Aorta (tissue), 5 donors: ENCODE data around the gene RARA. TPM values are rescaled to one million over a fixed set of nuclear protein-coding genes. Genes with fewer than 3 reads are reported as not detected.
"Not testable (repeated sequence)": the region's sequence is repeated elsewhere in the genome, so short reads cannot be mapped to it uniquely, and the experiment has no call there.

Source experiments
- ATAC-seq: fragments of 200-7000 bp; cut with Tn5 transposase; one replicate; pipeline ENCODE4 v1.9.1; 2022; ENCODE audit warnings: moderate library complexity; ENCODE audit not compliant: low FRiP score
- DNase-seq, 2 donors: peaks; one replicate each; pipeline ENCODE4 v3.0.0-alpha.2; 2020
- H3K27ac ChIP-seq, 2 donors: one replicate each; pipeline ENCODE4 v1.5.1; 2013; ENCODE audit warnings: low read length in 2 of 2, mild to moderate bottlenecking in 2 of 2, moderate library complexity in 2 of 2, control low read depth in 1 of 2, inconsistent platforms in 1 of 2, low read depth in 1 of 2
- H3K27me3 ChIP-seq, 2 donors: one replicate each; pipeline ENCODE4 v1.6.1; 2013; ENCODE audit warnings: control low read depth in 1 of 2, low read length in 1 of 2, mild to moderate bottlenecking in 1 of 2, moderate library complexity in 1 of 2; ENCODE audit not compliant: insufficient read depth in 2 of 2, control insufficient read depth in 1 of 2
- H3K36me3 ChIP-seq, 2 donors: one replicate each; pipeline ENCODE4 v1.6.1; 2013; ENCODE audit warnings: control low read depth in 1 of 2, low read length in 1 of 2, mild to moderate bottlenecking in 1 of 2; ENCODE audit not compliant: insufficient read depth in 2 of 2, control insufficient read depth in 1 of 2
- H3K4me1 ChIP-seq, 2 donors: one replicate each; pipeline ENCODE4 v1.6.1; 2013; ENCODE audit warnings: low read length in 2 of 2, control low read depth in 1 of 2, mild to moderate bottlenecking in 1 of 2, moderate library complexity in 1 of 2; ENCODE audit not compliant: insufficient read depth in 2 of 2, control insufficient read depth in 1 of 2
- H3K4me3 ChIP-seq, 2 donors: one replicate each; pipeline ENCODE4 v1.5.1; 2013; ENCODE audit warnings: low read length in 2 of 2, control low read depth in 1 of 2, mild to moderate bottlenecking in 1 of 2
- H3K9me3 ChIP-seq: one replicate; pipeline ENCODE4 v1.6.1; 2013; ENCODE audit warnings: mild to moderate bottlenecking, low read length; ENCODE audit not compliant: control insufficient read depth
- WGBS, 2 donors: extraction: QIAGEN DNeasy Blood & Tissue Kit; methylation state at CpG; one replicate each; pipeline ENCODE4 v1.1.7; 2013; 5-methylcytosine and 5-hydroxymethylcytosine counted together
- intact Hi-C, 2 donors: fragments of 100-400 bp; cut with DNase I; formaldehyde crosslinking; loops; one replicate each; pipeline versions ENCODE4 v1.14.2 to v1.15.0; 2022
- polyA plus RNA-seq, 2 donors: library from polyadenylated mRNA; stranded (reverse); fragments of 200-250 nt; gene quantifications; one replicate each; pipeline ENCODE4 v1.2.3, GENCODE V29; 2013
- total RNA-seq, 2 donors: library from RNA; stranded (reverse); fragmentation: NEBNext Ultra II Directional; extraction: Animal tissue kit (Norgen Biotek cat#: 25700); gene quantifications; one replicate each; pipeline ENCODE4 v1.2.1, GENCODE V29; 2021
- donor health status: healthy with polysubstance abuse.
- donor health status: Bipolar disorder and iron deficiency.
- donor health status: DM: no; HTN: no; CAD: no.
- donor health status: DM: no; HTN: no; CAD: no.
- donor health status: DM: yes; HTN: yes; CAD: no.

The RARA gene
- total and polyA plus RNA-seq, 4 donors, result 10.6 to 88.3 (median 39.1) TPM

DNA sequence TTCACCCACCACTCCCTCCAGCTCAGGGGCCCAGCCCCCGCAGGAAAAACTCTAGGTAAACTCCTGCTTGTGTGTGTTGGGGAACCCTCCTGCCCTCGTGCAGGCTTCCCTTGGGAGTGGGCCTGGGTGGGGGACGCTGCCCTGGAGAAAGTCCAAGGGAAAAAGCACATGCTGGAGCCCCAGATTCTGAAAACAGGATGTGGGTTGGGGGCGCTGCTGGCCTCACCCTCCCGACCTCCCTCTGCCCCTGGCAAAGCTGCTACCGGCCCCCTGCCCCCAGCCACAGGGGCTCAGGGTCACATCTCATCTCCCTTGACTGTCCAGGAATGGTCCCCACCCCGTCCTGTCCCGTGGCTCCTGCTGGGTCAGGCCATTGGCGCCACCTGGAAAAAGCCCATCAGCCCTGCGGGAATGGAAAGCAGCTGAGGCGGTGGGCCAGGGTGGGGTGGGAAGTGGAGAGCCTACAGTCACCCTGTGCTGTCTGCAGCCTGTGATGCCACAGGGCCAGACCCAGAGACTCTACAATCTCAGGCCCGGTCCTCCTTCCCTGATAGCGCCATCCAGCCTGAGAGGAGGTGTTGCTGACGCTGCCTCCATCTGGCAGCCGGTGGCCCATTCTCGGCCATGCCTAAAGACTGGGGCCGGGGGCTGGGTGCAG is 58.0 kb downstream of the RARA start:
- intact Hi-C loops, result no loop called here
- H3K27me3 ChIP-seq, result no peaks in the 10 kb centered on the region
- no peaks in the 10 kb centered on the region for H3K4me1 ChIP-seq
- H3K36me3 ChIP-seq, result no peaks in the 10 kb centered on the region
- DNase-seq, result peak in 1 of 2 donors; percentile 62
- H3K27ac ChIP-seq, result no peak overlapping the region
- H3K4me3 ChIP-seq, result no peak overlapping the region
- WGBS, 2 donors, result 73 to 82% methylated on average over 15 to 17 of the region's 17 CpGs
- ATAC-seq, result no peak
- no peaks in the 10 kb centered on the region for H3K9me3 ChIP-seq

GRCh38 chr17:40367728-40368127 is 58.7 kb downstream of the RARA start:
- H3K9me3 ChIP-seq, ATAC-seq, H3K4me3 ChIP-seq, intact Hi-C loops, H3K27me3 ChIP-seq, H3K36me3 ChIP-seq, H3K4me1 ChIP-seq, H3K27ac ChIP-seq: not testable (repeated sequence)
- peak in 1 of 2 donors; percentile 34 for DNase-seq
- 89 to 90% methylated on average over 8 to 9 of the region's 9 CpGs for WGBS, 2 donors

GRCh38 chr17:40369923-40370322 is 60.9 kb downstream of the RARA start:
- intact Hi-C loops, result no loop called here
- no peaks in the 10 kb centered on the region for H3K36me3 ChIP-seq
- H3K9me3 ChIP-seq, result no peaks in the 10 kb centered on the region
- 91 to 93% methylated on average over 7 of the region's 7 CpGs for WGBS, 2 donors
- no peak overlapping the region for H3K4me3 ChIP-seq
- DNase-seq (no peak), ATAC-seq (no peak)
- H3K27ac ChIP-seq, result no peak overlapping the region
- no peaks in the 10 kb centered on the region for H3K27me3 ChIP-seq
- H3K4me1 ChIP-seq, result no peaks in the 10 kb centered on the region

DNA sequence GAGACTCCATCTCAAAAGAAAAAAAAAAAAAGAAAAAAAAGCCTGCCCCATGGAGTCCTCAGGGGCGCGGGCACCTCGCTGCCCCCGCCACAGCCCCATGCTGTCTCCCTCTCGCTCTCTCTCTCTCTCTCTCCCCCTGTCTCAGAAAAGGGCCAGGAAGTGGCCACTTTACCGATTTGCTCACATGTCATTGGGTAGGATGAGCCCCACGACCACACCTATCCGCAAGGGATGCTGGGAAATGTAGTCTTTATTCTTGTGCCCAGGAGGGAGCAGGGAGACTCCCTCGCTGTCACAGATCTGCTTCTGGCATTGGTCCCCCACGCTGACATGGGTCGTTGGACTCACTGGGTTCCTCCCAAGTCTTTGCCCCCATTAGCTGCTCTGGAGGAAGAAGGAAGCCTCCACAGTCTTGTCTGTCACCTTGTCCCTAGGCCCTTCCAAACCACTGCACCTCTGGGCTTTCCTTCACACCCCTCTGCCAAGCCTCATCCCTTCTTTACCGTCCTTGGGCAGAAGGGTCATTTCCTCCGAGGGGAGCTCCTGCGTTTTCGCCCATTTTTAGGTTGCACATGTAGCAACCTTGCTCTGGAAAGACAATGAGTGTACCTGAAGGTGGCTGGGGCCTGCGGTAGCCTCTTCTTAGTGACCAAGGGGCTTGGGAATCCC is 62.4 kb downstream of the RARA start:
- no peak for ATAC-seq

GRCh38 chr17:40372031-40372430 is 63.1 kb downstream of the RARA start:
- no peak overlapping the region for H3K4me3 ChIP-seq
- no peak overlapping the region for H3K27ac ChIP-seq
- ATAC-seq (no peak), DNase-seq (no peak)
- H3K36me3 ChIP-seq, result no peaks in the 10 kb centered on the region
- H3K4me1 ChIP-seq, result no peaks in the 10 kb centered on the region
- WGBS, 2 donors, result 94 to 97% methylated on average over 2 of the region's 2 CpGs
- intact Hi-C loops, result no loop called here
- no peaks in the 10 kb centered on the region for H3K9me3 ChIP-seq
- H3K27me3 ChIP-seq, result no peaks in the 10 kb centered on the region

More for the DNA sequence above, 62.4 kb downstream of the RARA start:
- no peaks in the 10 kb centered on the region for H3K27me3 ChIP-seq
- no peaks in the 10 kb centered on the region for H3K4me1 ChIP-seq
- no peak overlapping the region for H3K4me3 ChIP-seq
- 84 to 87% methylated on average over 16 of the region's 16 CpGs for WGBS, 2 donors
- intact Hi-C loops, result no loop called here
- H3K27ac ChIP-seq, result no peak overlapping the region
- H3K36me3 ChIP-seq, result no peaks in the 10 kb centered on the region
- H3K9me3 ChIP-seq, result no peaks in the 10 kb centered on the region
- DNase-seq, result no peak

- H3K4me3 ChIP-seq, H3K4me1 ChIP-seq, H3K36me3 ChIP-seq, H3K27me3 ChIP-seq, DNase-seq, H3K9me3 ChIP-seq, ATAC-seq, H3K27ac ChIP-seq, intact Hi-C loops: not testable (repeated sequence)
- WGBS, 2 donors, result 76 to 78% methylated on average over 4 of the region's 4 CpGs
Observed at GRCh38 chr17:40372644-40373043, 63.7 kb downstream of the RARA start.

DNA sequence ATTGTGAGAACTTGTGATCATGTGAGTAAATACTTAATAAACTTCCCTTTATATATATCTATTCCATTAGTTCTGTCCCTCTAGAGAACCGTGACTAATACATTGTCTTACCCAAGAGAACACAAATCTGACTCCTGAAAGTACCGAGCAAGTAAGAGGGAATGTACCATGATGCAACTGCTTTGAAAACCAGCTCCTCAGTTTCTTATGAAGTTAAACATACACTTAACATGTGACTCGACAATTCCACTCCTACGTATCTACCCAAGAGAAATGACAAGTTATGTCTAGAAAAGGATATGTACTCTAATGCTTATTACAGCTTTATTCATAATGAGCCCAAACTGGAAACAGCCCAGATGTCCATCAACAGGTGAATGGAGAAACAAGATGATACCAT is 64.3 kb downstream of the RARA start:
- DNase-seq (no peak), ATAC-seq (no peak)
- 87 to 91% methylated on average over 4 of the region's 4 CpGs for WGBS, 2 donors
- intact Hi-C loops, result no loop called here
- Histone ChIP-seq H3K4me3 (no peak overlapping the region), H3K27ac (no peak overlapping the region), H3K36me3 (no peaks in the 10 kb centered on the region), H3K4me1 (no peaks in the 10 kb centered on the region), H3K9me3 (no peaks in the 10 kb centered on the region), H3K27me3 (no peaks in the 10 kb centered on the region)

DNA sequence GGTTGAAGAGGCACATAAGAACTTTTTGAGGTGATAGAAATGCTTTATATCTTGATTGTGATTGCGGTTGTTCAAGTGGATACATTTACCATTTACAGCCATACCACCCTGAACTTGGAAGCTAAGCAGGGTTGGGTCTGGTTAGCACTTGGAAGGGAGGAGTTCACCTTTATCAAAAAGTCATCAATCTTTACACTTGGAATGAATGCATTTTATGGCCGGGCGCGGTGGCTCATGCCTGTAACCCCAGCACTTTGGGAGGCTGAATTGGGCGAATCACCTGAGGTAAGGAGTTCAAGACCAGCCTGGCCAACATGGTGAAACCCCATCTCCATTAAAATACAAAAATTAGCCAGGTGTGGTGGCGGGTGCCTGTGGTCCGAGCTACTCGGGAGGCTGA is 65.0 kb downstream of the RARA start:
- ATAC-seq, result no peak
- Histone ChIP-seq H3K27ac (no peak overlapping the region), H3K4me1 (no peaks in the 10 kb centered on the region), H3K27me3 (no peaks in the 10 kb centered on the region), H3K36me3 (no peaks in the 10 kb centered on the region), H3K4me3 (no peak overlapping the region), H3K9me3 (no peaks in the 10 kb centered on the region)
- 86 to 90% methylated on average over 8 of the region's 8 CpGs for WGBS, 2 donors
- intact Hi-C loops, result no loop called here
- DNase-seq, result no peak

DNA sequence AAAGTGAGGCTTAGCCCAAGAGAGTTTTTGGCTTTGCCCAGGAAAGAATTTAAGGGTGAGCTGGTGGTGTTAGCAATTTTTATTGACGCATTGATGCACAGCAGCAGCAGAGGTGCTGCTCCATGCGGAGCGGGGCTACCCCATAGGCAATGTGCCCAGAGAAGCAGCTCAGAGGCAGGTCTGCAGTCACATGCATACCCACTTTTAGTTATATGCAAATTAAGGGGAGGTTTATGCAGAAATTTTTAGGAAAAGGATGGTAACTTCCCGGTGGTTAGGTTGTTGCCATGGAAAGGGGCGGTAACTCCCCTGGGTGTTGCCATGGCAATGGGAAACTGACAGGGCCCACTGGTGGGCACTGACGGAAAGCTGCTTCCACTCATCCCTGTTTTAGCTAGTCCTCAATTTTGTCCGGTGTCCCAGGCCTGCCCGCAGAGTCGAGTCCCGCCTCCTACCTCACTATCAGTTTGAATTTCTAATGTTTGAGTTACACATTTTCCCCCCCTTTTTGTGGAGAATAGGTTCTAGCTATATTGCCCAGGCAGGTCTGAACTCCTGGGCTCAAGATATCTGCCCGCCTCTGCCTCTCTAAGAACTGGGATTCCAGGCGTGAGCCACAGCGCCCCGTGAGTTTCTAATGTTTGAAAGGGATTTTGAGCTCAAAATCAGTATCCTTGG is 66.0 kb downstream of the RARA start:
- Histone ChIP-seq H3K4me1 (no peaks in the 10 kb centered on the region), H3K4me3 (no peak overlapping the region), H3K27ac (no peak overlapping the region), H3K36me3 (no peaks in the 10 kb centered on the region), H3K27me3 (no peaks in the 10 kb centered on the region), H3K9me3 (no peaks in the 10 kb centered on the region)
- intact Hi-C loops, result no loop called here
- DNase-seq (no peak), ATAC-seq (no peak)
- 86 to 87% methylated on average over 14 of the region's 14 CpGs for WGBS, 2 donors
